ENCODE results near the gene SLC37A1. TPM values are rescaled to one million over a fixed set of nuclear protein-coding genes. Genes with fewer than 3 reads are reported as not detected.

SLC37A1 gene
- total and polyA plus RNA-seq, 8 donors, result 4.7 to 14.3 (median 7.9) TPM

GRCh38 chr21:42545317-42545716 is 31.7 kb downstream of the SLC37A1 start:
- TF ChIP-seq CTCF (IDR thresholded peaks at IDR 0.05), result no peak
- no peak for ATAC-seq
- intact Hi-C loops (cut with DNase I), result no loop called here
- Histone ChIP-seq H3K27ac (no peak overlapping the region), H3K9me3 (no peaks in the 10 kb centered on the region), H3K36me3 (peaks cover 0 to 10% (median 9%) of the 10 kb centered on the region in 3 donors), H3K27me3 (no peaks in the 10 kb centered on the region), H3K4me3 (no peak overlapping the region), H3K4me1 (no peaks in the 10 kb centered on the region)
- WGBS, 2 donors, result 96 to 100% methylated on average over 4 of the region's 4 CpGs
- DNase-seq, result no peak
- FAIRE-seq, result no peak

- Histone ChIP-seq H3K27me3 (no peaks in the 10 kb centered on the region), H3K4me1 (no peaks in the 10 kb centered on the region), H3K4me3 (no peak overlapping the region), H3K9me3 (no peaks in the 10 kb centered on the region), H3K36me3 (peaks cover 0 to 10% (median 9%) of the 10 kb centered on the region in 3 donors), H3K27ac (no peak overlapping the region)
- no peak for DNase-seq
- TF ChIP-seq CTCF (IDR thresholded peaks at IDR 0.05), result no peak
- intact Hi-C loops (cut with DNase I), result no loop called here
- WGBS, 2 donors, result 87 to 92% methylated on average over 8 of the region's 8 CpGs
- no peak for FAIRE-seq
- no peak for ATAC-seq
These were observed 32.1 kb downstream of the SLC37A1 start for GRCh38 chr21:42545745-42546144.

- DNase-seq (peak in 1 of 6 donors; percentile 9), ATAC-seq (no peak), FAIRE-seq (no peak)
- Histone ChIP-seq H3K4me1 (no peaks in the 10 kb centered on the region), H3K27me3 (no peaks in the 10 kb centered on the region), H3K27ac (no peak overlapping the region), H3K4me3 (no peak overlapping the region), H3K36me3 (peaks cover 0 to 10% (median 9%) of the 10 kb centered on the region in 3 donors), H3K9me3 (no peaks in the 10 kb centered on the region)
- intact Hi-C loops (cut with DNase I), result no loop called here
- no peak for TF ChIP-seq CTCF (IDR thresholded peaks at IDR 0.05)
- WGBS, 2 donors, result 88 to 94% methylated on average over 14 of the region's 14 CpGs
These were observed 32.8 kb downstream of the SLC37A1 start for GRCh38 chr21:42546433-42546832.

- Histone ChIP-seq H3K4me3 (no peak overlapping the region), H3K9me3 (no peaks in the 10 kb centered on the region), H3K27ac (no peak overlapping the region), H3K4me1 (no peaks in the 10 kb centered on the region), H3K27me3 (no peaks in the 10 kb centered on the region), H3K36me3 (peaks cover 0 to 10% (median 9%) of the 10 kb centered on the region in 3 donors)
- ATAC-seq (no peak), FAIRE-seq (no peak), DNase-seq (peak in 2 of 6 donors; percentile 48 to 50)
- intact Hi-C loops (cut with DNase I), result no loop called here
- WGBS, 2 donors, result 92 to 93% methylated on average over 25 to 27 of the region's 27 CpGs
- TF ChIP-seq CTCF (IDR thresholded peaks at IDR 0.05), result no peak
These were observed 33.6 kb downstream of the SLC37A1 start for GRCh38 chr21:42547001-42547905.

GRCh38 chr21:42547906-42548365 is 34.3 kb downstream of the SLC37A1 start:
- H3K4me3 ChIP-seq, result no peak overlapping the region
- WGBS, 2 donors, result 92 to 94% methylated on average over 16 to 22 of the region's 22 CpGs
- H3K27ac ChIP-seq, result no peak overlapping the region
- no peak for ATAC-seq
- H3K36me3 ChIP-seq, result peaks cover 0 to 10% (median 5%) of the 10 kb centered on the region in 3 donors
- no peak for FAIRE-seq
- no peaks in the 10 kb centered on the region for H3K9me3 ChIP-seq
- no peak for TF ChIP-seq CTCF (IDR thresholded peaks at IDR 0.05)
- intact Hi-C loops (cut with DNase I), result no loop called here
- DNase-seq, result peak in 1 of 6 donors; percentile 38
- H3K4me1 ChIP-seq, result no peaks in the 10 kb centered on the region
- H3K27me3 ChIP-seq, result no peaks in the 10 kb centered on the region
